ENCODE data around the gene EHD1.

DNA sequence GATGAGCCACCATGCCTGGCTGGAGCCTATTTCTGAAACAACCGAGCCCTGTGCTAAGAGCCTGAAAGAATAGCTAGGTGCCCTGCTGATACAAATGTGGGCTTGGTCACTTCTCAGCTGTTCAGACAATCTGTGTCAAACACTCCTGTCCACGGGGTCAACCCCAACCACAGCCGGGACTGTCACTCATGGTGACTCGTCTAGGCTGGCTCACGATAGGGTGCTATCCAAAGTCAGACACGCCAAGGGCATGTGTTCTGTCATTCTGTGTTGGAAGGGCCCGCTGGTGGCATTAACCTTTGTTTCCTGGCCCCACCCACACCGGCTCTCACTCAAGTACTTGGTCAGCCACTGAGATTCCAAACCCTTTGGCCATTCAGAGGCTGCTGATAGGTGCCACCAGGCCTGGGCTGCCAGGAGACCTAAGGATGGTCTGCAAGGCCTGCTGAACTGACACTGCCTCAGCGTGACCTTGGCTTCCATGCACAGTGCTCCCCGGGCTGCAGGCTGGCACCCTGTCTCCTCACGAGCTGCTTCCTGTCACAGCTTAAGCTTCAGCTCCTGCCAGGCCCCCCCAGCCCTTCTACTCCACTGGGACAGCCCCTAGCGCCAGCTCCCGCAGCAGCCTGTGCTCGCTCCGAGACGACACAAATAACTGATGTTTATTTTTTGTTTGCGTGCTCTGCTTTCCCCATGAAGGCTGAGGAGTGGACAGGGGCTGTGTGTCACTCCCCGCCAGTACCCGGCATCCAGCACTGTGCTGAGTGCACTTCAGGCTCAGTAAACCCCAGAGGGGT lies 19.8 kb downstream of the EHD1 start:
- TF ChIP-seq, protein P1, sequence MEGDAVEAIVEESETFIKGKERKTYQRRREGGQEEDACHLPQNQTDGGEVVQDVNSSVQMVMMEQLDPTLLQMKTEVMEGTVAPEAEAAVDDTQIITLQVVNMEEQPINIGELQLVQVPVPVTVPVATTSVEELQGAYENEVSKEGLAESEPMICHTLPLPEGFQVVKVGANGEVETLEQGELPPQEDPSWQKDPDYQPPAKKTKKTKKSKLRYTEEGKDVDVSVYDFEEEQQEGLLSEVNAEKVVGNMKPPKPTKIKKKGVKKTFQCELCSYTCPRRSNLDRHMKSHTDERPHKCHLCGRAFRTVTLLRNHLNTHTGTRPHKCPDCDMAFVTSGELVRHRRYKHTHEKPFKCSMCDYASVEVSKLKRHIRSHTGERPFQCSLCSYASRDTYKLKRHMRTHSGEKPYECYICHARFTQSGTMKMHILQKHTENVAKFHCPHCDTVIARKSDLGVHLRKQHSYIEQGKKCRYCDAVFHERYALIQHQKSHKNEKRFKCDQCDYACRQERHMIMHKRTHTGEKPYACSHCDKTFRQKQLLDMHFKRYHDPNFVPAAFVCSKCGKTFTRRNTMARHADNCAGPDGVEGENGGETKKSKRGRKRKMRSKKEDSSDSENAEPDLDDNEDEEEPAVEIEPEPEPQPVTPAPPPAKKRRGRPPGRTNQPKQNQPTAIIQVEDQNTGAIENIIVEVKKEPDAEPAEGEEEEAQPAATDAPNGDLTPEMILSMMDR (conservative IDR thresholded peaks at IDR 0.05; ENCODE audit: low read length), result no peak
- TF ChIP-seq EZH2phosphoT487 (IDR thresholded peaks at IDR 0.05; ENCODE audit: borderline replicate concordance), result no peak
